NCI-H1930 (cell line): ENCODE data around the gene IFT122.
"Not testable (repeated sequence)": the region's sequence is repeated elsewhere in the genome, so short reads cannot be mapped to it uniquely, and the experiment has no call there.

Experiments used
- DNase-seq, 2 experiments: peaks; one replicate each; lab custom pipeline; 2025; lab: John Stamatoyannopoulos, UW

Gene IFT122

DNA sequence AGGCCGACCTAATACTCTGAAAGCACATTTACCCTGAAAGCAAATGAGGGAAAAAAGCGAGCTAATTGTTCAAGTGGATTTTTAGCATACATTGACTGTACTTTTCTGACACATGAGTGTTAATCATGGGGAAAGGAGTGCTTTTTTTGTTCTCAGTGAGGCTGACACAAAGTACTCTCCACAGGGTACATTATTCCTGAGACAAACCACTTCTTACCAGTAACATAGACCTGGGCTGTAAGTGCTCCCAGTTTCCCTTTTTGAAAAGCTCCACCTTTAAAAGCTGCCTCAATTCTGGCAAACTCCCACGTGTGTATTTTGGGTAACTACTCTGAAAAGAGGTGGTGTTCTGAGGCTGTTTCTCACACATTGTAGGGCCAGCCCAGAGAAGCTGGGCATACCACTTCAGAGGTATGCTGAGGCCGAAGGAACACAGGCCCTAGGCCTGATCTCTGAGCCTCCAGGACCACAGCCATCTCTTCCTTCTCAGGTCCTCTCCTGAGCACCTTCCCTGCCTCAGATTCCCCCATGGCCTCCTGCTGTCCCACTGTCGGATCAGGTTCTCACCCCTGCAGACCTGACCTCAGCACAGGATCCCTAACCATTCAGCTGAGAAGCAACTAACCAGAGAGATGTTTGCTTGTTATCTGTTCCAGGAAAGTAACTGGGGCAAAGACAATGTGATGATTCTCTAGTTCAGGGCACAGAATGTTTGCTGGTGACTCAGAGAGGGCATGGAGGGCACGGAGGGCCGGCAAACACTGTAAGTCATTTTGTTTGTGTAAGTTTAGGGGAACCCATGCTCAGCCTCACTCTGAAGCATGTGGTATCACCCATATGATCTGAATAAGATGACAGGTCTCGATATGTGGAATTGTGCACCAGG, 58.8 kb downstream of the IFT122 start:
- DNase-seq, result not testable (repeated sequence)

DNA sequence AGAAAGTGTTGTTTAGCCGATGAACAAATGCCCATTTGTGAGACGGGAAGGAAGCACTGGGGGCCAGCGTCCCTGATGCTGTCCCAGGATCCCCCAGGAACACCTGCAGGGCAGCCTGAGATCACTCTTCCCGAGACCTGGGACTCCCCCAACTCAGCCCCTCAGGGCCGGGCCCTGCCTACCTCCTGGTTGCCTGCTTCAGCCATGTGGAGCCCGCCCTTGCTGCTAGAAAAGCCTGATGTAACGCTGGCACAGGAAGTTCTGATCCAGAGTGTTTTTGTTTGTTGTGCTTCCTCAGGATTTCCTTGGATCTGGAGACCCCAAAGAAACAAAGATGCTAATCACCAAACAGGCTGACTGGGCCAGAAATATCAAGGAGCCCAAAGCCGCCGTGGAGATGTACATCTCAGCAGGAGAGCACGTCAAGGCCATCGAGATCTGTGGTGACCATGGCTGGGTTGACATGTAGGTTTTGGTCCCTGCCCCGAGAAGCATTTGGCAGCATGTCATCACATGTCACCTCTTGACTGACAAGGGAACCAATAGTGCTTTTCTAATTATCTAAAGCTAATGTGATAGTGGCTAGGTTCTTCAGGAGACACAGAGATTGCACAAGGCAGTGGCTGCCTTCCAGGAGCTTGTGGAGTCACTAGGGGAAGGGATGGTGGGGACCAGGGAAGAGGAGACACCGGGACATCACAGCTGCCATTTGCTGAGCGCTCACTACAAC, 59.7 kb downstream of the IFT122 start:
- not testable (repeated sequence) for DNase-seq

DNA sequence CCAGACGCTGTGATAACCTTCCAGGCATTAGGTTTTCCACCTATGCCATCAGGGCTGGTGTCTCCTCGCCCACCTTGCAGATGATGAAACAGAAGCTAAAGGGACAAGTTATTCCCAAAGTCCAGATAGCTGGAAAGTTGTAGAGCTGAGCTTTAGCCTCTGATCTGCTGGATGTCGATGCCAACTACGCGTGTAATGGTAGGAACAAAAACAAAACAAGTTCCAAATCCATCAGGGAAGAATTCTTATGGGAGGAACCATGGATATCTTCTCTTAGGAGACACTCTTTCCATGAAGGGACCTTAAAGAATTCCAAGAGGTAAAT, 60.3 kb downstream of the IFT122 start:
- DNase-seq, result no peak

DNA sequence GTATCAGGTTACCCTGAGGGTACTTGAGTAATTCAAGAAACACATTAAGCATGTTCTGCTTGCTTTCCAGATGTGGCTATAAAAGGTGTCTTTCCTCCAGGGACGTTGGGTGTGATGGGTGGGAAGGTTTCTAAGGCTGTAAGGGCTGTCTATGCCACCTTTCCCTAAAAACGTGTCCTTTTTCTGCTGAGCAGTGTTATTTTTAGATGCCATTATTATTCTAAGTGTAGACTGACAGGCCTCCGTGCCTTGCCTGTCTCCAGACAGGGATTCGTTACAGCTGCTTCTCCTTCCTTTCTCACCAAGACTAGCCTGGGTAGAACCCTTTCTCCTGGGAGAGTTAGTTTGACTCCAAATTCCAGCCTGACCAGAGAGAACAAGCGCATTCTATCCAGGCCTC, 61.6 kb downstream of the IFT122 start:
- no peak for DNase-seq

DNA sequence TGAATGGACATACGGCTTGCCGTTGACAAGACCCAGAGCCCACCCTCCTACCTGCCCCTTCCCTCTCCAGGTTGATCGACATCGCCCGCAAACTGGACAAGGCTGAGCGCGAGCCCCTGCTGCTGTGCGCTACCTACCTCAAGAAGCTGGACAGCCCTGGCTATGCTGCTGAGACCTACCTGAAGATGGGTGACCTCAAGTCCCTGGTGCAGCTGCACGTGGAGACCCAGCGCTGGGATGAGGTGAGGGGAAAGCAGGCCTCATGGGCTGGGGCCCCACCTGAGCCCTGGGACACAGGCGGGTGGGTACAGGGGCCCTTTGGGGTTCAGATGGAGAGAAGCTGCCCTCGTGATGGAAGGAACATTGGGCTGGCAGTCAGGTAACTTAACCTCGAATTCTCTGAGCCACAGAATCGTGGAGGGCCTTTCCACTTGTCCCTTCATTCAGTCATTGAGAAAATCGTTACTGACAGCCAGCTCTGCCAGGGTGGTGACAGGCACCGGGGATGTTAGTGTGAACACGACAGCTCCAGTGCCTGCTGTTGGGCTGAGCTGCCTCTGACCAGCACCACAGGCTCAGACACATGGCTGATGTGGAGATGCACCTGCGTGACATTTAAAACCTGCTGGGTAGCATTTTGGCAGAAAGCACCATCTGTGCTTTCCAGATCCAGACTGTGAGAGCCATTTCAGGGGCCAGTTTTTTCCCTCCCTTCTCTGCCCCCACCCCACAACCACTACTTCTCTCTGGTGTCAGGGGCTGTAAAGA, 62.8 kb downstream of the IFT122 start:
- no peak for DNase-seq

DNA sequence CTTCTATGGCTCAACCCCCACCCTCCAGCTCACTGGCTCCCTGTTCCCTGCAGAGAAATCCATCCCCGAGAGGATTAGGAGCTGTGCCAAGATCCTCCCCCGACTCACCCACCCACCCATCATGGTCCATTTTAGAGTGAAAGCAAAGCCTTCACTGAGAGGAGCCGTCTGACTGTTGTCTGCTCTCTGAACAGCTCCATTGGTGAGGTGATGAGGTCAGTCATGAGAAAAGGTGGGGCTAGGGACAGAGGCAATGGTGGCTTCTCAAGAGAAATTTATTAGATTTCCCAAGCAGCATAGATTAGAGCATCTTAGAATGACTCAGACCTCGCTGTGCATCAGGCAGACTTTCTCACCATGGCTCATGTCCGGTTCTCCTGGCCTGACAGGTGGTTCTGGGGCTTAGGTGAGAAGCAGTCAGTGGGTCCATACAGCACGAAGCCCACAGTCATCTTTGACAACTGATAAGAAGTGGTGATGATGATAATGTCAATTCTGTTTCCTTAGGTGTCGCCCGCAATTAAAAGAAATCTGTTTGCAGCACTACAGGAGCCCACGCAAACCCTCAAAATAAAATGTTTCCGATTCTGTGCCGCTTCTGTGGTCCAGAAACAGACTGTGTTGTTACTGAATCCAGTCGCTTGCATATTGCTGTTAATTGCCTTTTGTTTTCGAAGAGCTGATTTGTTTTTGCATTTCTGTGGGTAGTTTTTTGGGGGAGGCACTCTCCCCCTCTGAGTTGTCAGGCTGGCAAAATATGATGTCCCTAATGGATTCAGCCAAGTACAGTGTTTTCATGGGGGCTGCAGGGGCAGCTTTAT, 63.7 kb downstream of the IFT122 start:
- no peak for DNase-seq

DNA sequence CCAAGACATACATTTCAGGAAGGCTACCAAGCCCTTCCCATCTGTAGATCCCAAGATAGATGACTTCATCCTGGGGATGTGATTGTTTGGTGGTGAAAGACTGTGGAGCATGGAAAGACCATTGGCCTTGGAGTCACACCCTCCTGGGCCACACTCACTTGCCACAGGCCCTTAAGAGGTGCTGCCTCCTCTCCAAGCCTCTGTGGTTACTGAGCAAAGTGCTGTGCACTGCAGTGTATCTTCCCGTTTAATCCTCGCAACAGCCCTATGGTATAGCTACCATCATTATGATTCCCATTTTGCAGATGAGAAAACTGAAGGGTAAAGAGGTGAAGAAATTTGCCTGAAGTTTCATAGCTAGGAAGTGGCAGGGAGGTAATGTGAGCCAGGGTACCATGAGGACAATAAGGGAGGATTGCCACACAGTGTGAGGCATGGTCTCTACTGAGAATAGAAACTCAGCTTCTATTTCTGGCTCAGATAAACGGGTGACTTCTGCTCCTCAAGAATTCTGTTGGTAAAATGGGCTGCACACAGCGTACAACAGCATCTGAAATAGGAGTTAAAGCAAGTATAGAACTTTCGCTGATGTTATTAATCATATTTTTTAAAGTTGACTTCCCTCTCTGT, 64.6 kb downstream of the IFT122 start:
- DNase-seq, result no peak

DNA sequence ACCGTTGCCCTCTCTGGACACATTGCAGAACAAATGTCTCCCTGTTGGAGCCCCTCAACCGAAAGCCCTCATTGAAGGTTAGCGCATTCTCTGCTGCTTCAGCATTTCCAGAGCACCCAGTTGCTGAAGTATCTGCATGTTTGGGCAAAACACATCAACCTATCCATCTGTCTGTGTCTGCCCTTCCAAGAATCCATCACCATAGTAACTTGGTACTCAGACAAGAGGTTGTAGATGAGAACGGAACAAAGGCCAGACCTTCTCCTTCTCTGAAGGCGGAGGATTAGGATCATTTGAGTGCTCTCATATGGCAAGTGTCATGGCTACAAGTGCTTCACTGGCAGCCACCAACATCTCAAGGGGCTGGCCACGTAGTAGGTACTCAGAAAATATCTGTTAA, 65.3 kb downstream of the IFT122 start:
- DNase-seq, result no peak

DNA sequence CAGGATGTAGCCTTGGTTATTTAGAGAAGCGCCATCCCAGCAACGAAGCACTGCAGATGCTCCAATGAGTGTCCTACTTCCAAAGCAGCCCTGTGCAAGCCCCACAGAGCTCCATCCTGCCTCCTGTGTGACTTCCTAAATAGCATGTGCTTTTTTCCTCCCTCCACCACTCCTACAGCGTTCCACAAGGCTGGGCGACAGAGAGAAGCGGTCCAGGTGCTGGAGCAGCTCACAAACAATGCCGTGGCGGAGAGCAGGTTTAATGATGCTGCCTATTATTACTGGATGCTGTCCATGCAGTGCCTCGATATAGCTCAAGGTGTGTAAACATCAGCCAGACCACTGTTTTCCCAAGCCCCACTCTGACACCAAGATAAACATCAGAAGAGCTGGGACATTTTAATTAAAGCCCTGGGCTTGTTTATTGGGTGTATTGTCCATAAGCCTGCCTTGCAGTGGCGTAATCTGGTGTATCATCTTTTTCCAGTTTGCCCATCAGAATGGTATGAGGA, 66.3 kb downstream of the IFT122 start:
- no peak for DNase-seq

DNA sequence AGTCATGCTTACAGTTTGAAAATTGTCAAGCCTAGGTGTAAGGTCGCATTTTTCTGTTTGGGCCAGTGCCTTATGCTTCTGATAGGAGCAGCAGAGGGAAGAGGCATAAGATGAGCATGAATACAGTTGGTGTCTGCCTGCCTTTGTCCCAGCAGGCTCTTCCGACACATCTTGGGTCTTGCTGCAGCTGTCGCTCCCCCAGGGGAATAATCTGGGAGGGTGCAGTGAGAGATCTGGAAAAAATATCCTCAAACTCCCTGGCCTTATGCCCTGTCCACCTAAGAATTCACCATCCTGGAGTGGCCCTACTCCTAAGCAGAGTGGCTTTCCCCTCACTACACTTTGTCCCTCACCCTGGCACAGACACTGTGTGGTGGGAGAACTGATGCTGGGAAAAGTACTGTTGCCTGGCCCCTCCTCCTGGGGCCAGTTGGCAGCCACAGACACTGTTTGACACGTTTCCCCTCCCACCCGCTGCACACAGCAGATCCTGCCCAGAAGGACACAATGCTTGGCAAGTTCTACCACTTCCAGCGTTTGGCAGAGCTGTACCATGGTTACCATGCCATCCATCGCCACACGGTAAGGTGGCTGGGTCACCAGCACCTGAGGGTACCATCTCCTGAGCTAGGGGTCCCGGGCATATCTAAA, 67.3 kb downstream of the IFT122 start:
- no peak for DNase-seq

DNA sequence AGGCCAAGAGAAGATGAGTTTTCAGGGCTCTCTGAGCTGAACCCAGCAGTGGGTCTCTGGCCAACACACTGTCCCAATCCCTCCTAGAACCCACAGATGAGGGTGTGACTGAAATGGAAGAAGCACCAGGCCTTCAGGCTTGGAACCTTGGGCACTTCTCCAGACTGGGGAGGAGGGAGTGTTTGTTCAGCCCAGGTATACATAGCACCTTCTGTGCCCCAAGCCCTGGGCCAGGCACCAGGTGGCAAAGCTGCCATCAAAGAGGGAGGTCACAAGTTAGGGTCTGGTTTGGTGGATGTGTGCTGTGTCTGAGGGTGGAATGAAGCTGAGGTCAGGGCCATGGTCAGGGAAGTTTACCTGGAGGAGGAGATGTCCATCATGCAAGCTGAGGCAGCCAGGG, 72.6 kb downstream of the IFT122 start:
- DNase-seq, result no peak

DNA sequence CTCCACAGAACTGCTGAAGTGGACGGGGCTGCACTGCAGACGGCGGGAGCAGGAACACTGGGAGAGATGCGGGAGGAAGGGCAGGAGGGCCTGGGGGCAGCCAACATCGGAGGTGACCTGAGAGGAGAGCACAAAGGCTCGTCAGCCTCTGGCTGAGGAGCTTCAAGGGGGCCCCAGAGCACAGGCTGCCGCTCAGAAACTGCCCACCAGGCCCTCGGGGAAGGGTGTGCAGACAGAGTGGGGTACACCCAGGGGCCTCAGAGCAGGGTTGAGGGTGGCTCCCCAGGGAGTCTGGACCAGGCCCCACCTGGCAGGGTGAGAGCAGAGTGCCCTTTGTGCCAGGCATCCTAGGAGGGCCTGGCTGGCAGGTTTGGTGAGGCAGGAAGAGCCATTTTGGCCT, 73.7 kb downstream of the IFT122 start:
- DNase-seq, result no peak

DNA sequence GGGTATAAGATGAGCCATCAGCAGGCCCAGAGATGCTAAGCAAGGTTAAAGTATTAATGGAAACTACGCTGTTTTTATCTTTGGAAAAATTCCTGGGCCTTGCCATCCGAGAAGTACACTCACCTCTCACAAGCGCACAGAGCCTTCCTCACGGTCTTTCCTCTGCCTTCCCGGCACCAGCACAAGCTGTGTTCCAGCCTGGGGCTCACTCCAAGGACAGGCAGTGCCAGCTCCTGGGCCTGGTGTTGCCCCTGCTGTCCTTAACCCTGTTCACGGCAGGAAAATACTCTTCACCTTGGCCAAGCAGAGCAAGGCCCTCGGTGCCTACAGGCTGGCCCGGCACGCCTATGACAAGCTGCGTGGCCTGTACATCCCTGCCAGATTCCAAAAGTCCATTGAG, 74.1 kb downstream of the IFT122 start:
- DNase-seq, result no peak

DNA sequence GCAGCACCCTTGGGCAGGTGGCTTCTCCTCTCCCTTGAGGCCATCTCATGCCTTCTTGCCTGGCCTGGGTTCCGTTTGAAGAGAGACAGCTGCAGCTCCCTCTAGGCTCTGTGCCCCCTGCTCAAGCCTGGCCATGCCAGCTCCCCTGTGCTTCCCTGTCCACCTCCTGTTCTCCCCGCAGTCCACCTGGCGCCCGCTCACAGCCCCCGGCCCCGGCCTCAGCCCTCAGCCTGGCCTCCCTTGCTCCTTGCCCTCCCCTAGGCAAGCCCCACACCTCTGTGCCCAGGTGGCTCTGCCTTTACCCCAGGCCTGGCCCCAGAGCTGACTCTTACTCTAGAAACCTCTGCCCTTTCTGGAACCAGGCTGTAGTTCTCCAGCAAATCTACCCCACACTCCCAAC, 74.5 kb downstream of the IFT122 start:
- no peak for DNase-seq

DNA sequence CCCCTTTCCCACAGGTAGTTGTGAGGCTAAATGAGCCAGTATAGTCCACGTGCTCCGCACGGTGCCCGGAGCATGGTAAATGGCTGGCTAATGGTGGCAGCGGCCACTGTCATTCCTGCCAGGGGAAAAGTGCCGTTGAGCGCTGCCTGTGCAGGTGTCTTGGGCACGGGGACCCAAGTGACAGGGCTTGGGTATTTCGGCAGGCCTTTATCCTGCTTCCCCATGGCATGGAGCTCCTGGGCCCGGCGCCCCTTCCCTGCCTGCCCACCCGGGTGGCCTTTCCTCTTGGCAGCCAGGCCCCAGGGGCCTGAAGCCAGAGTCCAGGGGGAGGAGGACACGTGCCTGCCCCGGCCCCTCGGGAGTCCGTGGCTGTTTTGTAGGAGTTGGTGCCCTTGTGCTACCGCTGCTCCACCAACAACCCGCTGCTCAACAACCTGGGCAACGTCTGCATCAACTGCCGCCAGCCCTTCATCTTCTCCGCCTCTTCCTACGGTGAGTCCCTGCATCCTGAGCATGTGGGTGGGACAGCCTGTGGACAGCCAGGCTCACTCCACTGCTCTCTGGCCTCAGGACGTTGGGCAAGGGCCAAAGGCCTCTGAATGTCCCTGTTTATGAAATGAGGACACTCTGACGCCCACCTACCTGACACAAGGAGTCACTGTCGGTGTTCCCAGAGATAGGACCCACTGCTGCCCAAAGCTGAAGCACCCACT, 75.2 kb downstream of the IFT122 start:
- DNase-seq, result not testable (repeated sequence)

DNA sequence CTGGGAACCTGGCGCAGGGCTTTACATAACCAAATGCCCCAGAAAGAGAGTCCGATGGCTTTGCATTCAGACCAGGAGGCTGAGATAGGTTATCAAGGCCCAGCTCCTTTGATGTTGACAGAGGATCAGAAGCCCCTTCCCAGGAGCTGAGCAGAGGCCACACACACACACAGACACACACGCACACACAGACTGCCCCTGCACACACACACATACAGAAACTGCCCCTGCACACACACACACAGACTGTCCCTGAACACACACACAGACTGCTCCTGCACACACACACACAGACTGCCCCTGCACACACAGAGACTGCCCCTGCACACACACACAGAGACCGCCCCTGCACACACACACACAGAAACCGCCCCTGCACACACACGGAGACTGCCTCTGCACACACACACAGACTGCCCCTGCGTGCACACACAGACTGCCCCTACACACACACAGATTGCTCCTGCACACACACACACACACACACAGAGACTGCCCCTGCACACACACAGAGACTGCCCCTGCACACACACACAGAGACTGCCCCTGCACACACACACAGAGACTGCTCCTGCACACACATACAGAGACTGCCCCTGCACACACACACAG, 75.9 kb downstream of the IFT122 start:
- not testable (repeated sequence) for DNase-seq

DNA sequence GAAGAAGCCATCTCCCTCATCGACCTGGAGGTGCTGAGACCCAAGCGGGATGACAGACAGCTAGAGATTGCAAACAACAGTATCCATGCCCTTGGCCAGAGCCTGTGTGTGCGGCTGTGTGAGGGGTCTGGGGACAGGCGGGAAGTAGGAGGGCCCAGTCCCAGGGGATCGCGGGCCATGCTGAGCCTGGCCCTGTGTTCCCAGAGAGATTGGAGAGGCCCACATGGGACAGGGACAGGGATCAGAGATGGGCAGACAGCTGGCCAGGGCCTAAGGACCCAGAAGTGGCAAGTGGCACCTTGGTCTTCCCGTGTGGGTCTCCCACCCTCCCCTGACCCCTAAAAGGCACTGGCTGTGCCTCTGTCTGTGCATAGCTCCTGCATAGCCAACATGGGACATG, 77.5 kb downstream of the IFT122 start:
- DNase-seq, result no peak

DNA sequence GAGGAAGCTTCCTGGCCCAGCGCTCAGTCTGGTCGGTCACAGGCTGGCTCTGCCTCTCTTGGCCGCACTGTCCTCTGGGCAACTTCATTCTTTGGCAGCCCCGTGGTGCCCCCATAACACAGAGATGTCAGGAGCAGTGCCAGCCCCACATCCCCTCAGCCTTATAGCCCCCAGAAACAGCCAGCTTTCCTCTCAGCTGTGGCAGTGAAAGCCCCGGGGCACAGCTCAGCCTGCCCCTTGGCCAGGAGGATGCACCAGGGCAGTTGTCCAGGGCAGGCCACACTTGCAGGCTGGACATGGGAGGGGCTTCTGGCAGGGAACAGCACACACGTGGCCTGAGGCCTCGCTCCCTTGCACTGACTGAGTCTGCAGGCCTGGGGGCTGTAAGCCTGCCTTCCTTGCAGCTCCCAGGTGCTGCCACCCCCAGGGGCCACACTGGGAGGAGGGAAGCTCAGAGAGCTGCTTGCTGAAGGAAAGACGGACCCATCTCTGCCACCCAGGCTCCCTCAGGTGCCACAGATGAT, 78.1 kb downstream of the IFT122 start:
- no peak for DNase-seq

DNA sequence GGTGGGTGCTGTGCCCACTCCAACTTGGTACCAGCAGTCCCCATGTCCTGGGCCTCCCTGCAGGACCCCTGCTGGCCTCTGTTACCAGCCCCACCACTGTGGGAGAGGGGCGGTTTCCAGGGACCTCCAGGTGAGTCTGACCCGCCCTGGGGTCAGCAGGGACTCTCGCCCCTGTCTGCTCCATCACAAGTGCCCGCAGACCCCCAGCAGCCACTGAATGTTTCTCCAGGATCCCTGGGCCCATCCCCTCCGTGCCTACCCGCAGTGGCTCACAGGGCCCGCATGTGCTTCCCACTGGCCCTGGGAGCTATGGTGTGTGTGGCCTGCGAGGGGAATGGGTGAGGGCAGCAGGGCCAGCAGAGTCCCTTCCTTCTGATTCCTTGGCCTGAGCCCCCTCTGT, 78.6 kb downstream of the IFT122 start:
- no peak for DNase-seq
